B cell (primary cell): ENCODE data around the gene GPAT3. TPM values are rescaled to one million over a fixed set of nuclear protein-coding genes. Genes with fewer than 3 reads are reported as not detected.

Experiments
- ATAC-seq: fragments of 200-7000 bp; cut with Tn5 transposase; one replicate; pipeline ENCODE4 v1.10.0; 2021; ENCODE audit warnings: low read depth, mild to moderate bottlenecking, moderate number of reproducible peaks, moderate library complexity
- CTCF ChIA-PET: fragments of 350-600 bp; sonication (Branson Sonifier 250); formaldehyde crosslinking; loops from one replicate; lab custom pipeline; 2021; ENCODE audit warnings: antibody characterized with exemption, inconsistent platforms; lab: Charles Lee
- POLR2A ChIA-PET: fragments of 350-600 bp; sonication (Branson Sonifier 250); formaldehyde crosslinking; loops from one replicate; lab custom pipeline; 2021; ENCODE audit warnings: antibody characterized with exemption; lab: Charles Lee
- DNase-seq: peaks from one replicate; pipeline ENCODE4 v3.0.0; 2013
- H2AFZ ChIP-seq: 2 replicates; pipeline ENCODE4 v1.6.1; 2012; ENCODE audit warnings: mild to moderate bottlenecking, low read depth, low read length; ENCODE audit not compliant: insufficient read depth, poor library complexity, severe bottlenecking
- H3K27ac ChIP-seq, 2 donors: 1 replicate in 1 of 2; 2 replicates in 1 of 2; pipeline ENCODE4 v1.5.1; 2012 to 2013; ENCODE audit warnings: low read length in 2 of 2, mild to moderate bottlenecking in 2 of 2, moderate library complexity in 1 of 2
- H3K27me3 ChIP-seq, 4 experiments: fragments of 200-600 bp in 1 of 4; sonication (generic) in 1 of 4; replicated peaks in 1 of 4; 1 replicate in 2 of 4; 2 replicates in 2 of 4; pipeline versions ENCODE4 v1.6.1 to v1.7.0; 2013 to 2016; ENCODE audit warnings: low read length in 3 of 4, mild to moderate bottlenecking in 2 of 4, mixed read lengths in 1 of 4, moderate library complexity in 1 of 4; ENCODE audit not compliant: insufficient read depth in 4 of 4, control insufficient read depth in 3 of 4; ENCODE audit errors: control extremely low read depth in 1 of 4
- H3K36me3 ChIP-seq, 2 experiments: replicated peaks in 1 of 2; 1 replicate in 1 of 2; 2 replicates in 1 of 2; pipeline versions ENCODE4 v1.6.1 to v1.7.1; 2013; ENCODE audit warnings: low read length in 1 of 2; ENCODE audit not compliant: insufficient read depth in 2 of 2, control insufficient read depth in 1 of 2; ENCODE audit errors: control extremely low read depth in 1 of 2, extremely low read depth in 1 of 2
- H3K4me1 ChIP-seq, 2 donors: fragments of 200-600 bp in 1 of 2; sonication (generic) in 1 of 2; 1 replicate in 1 of 2; 2 replicates in 1 of 2; pipeline versions ENCODE4 v1.5.1 to v1.6.1; 2013 to 2017; ENCODE audit warnings: low read length in 2 of 2; ENCODE audit not compliant: control insufficient read depth in 2 of 2, insufficient read depth in 2 of 2
- H3K4me2 ChIP-seq: replicated peaks from 2 replicates; pipeline ENCODE3; 2012; ENCODE audit warnings: mild to moderate bottlenecking, low read depth, low read length; ENCODE audit not compliant: poor library complexity, severe bottlenecking
- H3K4me3 ChIP-seq, 5 experiments: fragments of 200-600 bp in 1 of 5; sonication (generic) in 1 of 5; 1 replicate in 3 of 5; 2 replicates in 2 of 5; pipeline versions ENCODE4 v1.5.1 to v1.7.0; 2011 to 2016; ENCODE audit warnings: low read length in 4 of 5, mild to moderate bottlenecking in 4 of 5, low read depth in 2 of 5, control low read depth in 1 of 5, moderate library complexity in 1 of 5; ENCODE audit not compliant: insufficient read depth in 1 of 5; ENCODE audit errors: control extremely low read depth in 1 of 5, extremely low read depth in 1 of 5
- H3K79me2 ChIP-seq: fragments of 200-600 bp; sonication (generic); one replicate; pipeline ENCODE4 v1.6.0; 2016; ENCODE audit warnings: low read length; ENCODE audit not compliant: control insufficient read depth, insufficient read depth
- H3K9ac ChIP-seq: fragments of 200-600 bp; sonication (generic); 2 replicates; pipeline ENCODE4 v1.6.1; 2017; ENCODE audit warnings: mild to moderate bottlenecking, low read length, moderate library complexity
- H3K9me3 ChIP-seq, 3 donors: one replicate each; pipeline versions ENCODE4 v1.6.1 to v1.7.1; 2013; ENCODE audit warnings: low read length in 2 of 3; ENCODE audit not compliant: control insufficient read depth in 2 of 3, insufficient read depth in 1 of 3; ENCODE audit errors: control extremely low read depth in 1 of 3
- H4K20me1 ChIP-seq: 2 replicates; pipeline ENCODE4 v1.6.0; 2012; ENCODE audit warnings: mild to moderate bottlenecking, low read length; ENCODE audit not compliant: insufficient read depth, control insufficient read depth, poor library complexity, severe bottlenecking
- H3K27ac Mint-ChIP-seq: one replicate; pipeline ENCODE4 v1.8.0; 2021; ENCODE audit warnings: mixed read lengths
- H3K27me3 Mint-ChIP-seq: one replicate; pipeline ENCODE4 v1.8.0; 2021; ENCODE audit warnings: mixed read lengths
- H3K4me1 Mint-ChIP-seq: one replicate; pipeline ENCODE4 v1.8.0; 2021; ENCODE audit warnings: mixed read lengths
- H3K4me3 Mint-ChIP-seq: one replicate; pipeline ENCODE4 v1.8.0; 2021; ENCODE audit warnings: mixed read lengths
- H3K9me3 Mint-ChIP-seq: one replicate; pipeline ENCODE4 v1.8.0; 2022; ENCODE audit warnings: mixed read lengths; ENCODE audit not compliant: insufficient read depth
- EZH2 ChIP-seq: IDR thresholded peaks from 2 replicates; pipeline ENCODE4 v1.6.1; 2012; ENCODE audit warnings: borderline replicate concordance, low read depth, mild to moderate bottlenecking, moderate library complexity, low read length; ENCODE audit not compliant: insufficient read depth, poor library complexity, severe bottlenecking
- WGBS: methylation state at CpG from one replicate; pipeline ENCODE4 v1.1.5; 2013; ENCODE audit warnings: missing lambda C conversion rate; ENCODE audit not compliant: insufficient coverage; 5-methylcytosine and 5-hydroxymethylcytosine counted together
- intact Hi-C: fragments of 100-400 bp; cut with micrococcal nuclease; formaldehyde crosslinking; loops from one replicate; pipeline ENCODE4 v1.10.0; 2022
- polyA plus RNA-seq: library from polyadenylated mRNA; depleted of rRNA; stranded (reverse); fragments of >200 nt; gene quantifications from 2 replicates; pipeline ENCODE4 v1.2.3, GENCODE V29; 2012
- total RNA-seq, 2 donors: library from RNA; stranded (reverse); fragments of 120-200 nt in 1 of 2; gene quantifications; 1 replicate in 1 of 2; 2 replicates in 1 of 2; pipeline versions ENCODE4 v1.2.3 to v1.2.4, GENCODE V29; 2013 to 2022
- TF ChIP-seq, protein P1 (sequence below): fragments of 200-600 bp; IDR thresholded peaks from one replicate; pipeline ENCODE4 v1.8.0; 2022; ENCODE audit warnings: antibody characterized with exemption, mild to moderate bottlenecking

Gene GPAT3
- total and polyA plus RNA-seq, 2 donors (not counting 1 experiment from before 2014, with no cell fraction given) = 0.06 to 0.89 TPM

GRCh38 chr4:83605210-83605609 lies 69.3 kb downstream of the GPAT3 start:
- H3K79me2 ChIP-seq = no peaks in the 10 kb centered on the region
- ChIA-PET POLR2A (no interaction called here), CTCF (no interaction called here)
- no peak overlapping the region for H3K9ac ChIP-seq
- intact Hi-C loops = no loop called here
- H4K20me1 ChIP-seq = no peaks in the 10 kb centered on the region
- H3K4me1 ChIP-seq = no peaks in the 10 kb centered on the region
- no peak overlapping the region for H3K4me3 Mint-ChIP-seq
- no peak overlapping the region for H3K27ac Mint-ChIP-seq
- ATAC-seq (no peak), DNase-seq (no peak)
- H2AFZ ChIP-seq = no peak overlapping the region
- peaks cover 4% of the 10 kb centered on the region for H3K4me1 Mint-ChIP-seq
- no peak overlapping the region for H3K4me2 ChIP-seq
- 72% methylated on average over 2 of the region's 3 CpGs for WGBS
- no peaks in the 10 kb centered on the region for H3K9me3 ChIP-seq
- H3K27ac ChIP-seq = no peak overlapping the region
- no peak overlapping the region for H3K4me3 ChIP-seq
- H3K9me3 Mint-ChIP-seq = no peaks in the 10 kb centered on the region
- TF ChIP-seq EZH2 = no peak
- TF ChIP-seq, protein P1, sequence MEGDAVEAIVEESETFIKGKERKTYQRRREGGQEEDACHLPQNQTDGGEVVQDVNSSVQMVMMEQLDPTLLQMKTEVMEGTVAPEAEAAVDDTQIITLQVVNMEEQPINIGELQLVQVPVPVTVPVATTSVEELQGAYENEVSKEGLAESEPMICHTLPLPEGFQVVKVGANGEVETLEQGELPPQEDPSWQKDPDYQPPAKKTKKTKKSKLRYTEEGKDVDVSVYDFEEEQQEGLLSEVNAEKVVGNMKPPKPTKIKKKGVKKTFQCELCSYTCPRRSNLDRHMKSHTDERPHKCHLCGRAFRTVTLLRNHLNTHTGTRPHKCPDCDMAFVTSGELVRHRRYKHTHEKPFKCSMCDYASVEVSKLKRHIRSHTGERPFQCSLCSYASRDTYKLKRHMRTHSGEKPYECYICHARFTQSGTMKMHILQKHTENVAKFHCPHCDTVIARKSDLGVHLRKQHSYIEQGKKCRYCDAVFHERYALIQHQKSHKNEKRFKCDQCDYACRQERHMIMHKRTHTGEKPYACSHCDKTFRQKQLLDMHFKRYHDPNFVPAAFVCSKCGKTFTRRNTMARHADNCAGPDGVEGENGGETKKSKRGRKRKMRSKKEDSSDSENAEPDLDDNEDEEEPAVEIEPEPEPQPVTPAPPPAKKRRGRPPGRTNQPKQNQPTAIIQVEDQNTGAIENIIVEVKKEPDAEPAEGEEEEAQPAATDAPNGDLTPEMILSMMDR = no peak
- H3K27me3 Mint-ChIP-seq = no peaks in the 10 kb centered on the region
- no peaks in the 10 kb centered on the region for H3K36me3 ChIP-seq
- H3K27me3 ChIP-seq = no peaks in the 10 kb centered on the region

GRCh38 chr4:83605744-83606172 lies 69.8 kb downstream of the GPAT3 start:
- Histone ChIP-seq H3K4me2 (no peak overlapping the region), H3K9ac (no peak overlapping the region), H2AFZ (no peak overlapping the region), H3K9me3 (peaks cover 0 to under 1% (median 0%) of the 10 kb centered on the region in 3 donors), H3K4me1 (no peaks in the 10 kb centered on the region), H3K79me2 (no peaks in the 10 kb centered on the region), H3K36me3 (no peaks in the 10 kb centered on the region), H3K4me3 (no peak overlapping the region), H4K20me1 (no peaks in the 10 kb centered on the region), H3K27ac (no peak overlapping the region), H3K27me3 (no peaks in the 10 kb centered on the region)
- no CpG with 5 or more reads among the region's 3 CpGs for WGBS
- Mint-ChIP-seq H3K27me3 (no peaks in the 10 kb centered on the region), H3K9me3 (no peaks in the 10 kb centered on the region), H3K4me1 (peaks cover 4% of the 10 kb centered on the region), H3K27ac (no peak overlapping the region), H3K4me3 (no peak overlapping the region)
- TF ChIP-seq, protein P1 = no peak
- no peak for TF ChIP-seq EZH2
- intact Hi-C loops = no loop called here
- DNase-seq (no peak), ATAC-seq (no peak)
- ChIA-PET CTCF (no interaction called here), POLR2A (no interaction called here)
